ENCODE data around the gene GIT1. TPM values are rescaled to one million over a fixed set of nuclear protein-coding genes. Genes with fewer than 3 reads are reported as not detected.
A peak's percentile ranks its signal among the peaks of the same experiment; 100 is the strongest.

Gene GIT1
- polyA plus RNA-seq, 3 donors from 2014 or later, result 2.3 to 8.9 (median 5.1) TPM

- Mint-ChIP-seq H3K4me3 (peak overlapping the region in 3 of 5 donors; percentile 49 to 77 (median 74)), H3K36me3 (no peaks in the 10 kb centered on the region), H3K27ac (peak overlapping the region in 1 of 6 donors; percentile 40), H3K27me3 (ENCODE audit: low read depth in 3 of 3) (peaks cover 3 to 5% (median 4%) of the 10 kb centered on the region in 3 donors), H3K9me3 (no peaks in the 10 kb centered on the region), H3K4me1 (peaks cover 54 to 56% of the 10 kb centered on the region in 2 donors)
- peak; percentile 85 to 88 (median 87) for DNase-seq
Observed at GRCh38 chr17:29613352-29613837, 23.9 kb upstream of the GIT1 start.

DNA sequence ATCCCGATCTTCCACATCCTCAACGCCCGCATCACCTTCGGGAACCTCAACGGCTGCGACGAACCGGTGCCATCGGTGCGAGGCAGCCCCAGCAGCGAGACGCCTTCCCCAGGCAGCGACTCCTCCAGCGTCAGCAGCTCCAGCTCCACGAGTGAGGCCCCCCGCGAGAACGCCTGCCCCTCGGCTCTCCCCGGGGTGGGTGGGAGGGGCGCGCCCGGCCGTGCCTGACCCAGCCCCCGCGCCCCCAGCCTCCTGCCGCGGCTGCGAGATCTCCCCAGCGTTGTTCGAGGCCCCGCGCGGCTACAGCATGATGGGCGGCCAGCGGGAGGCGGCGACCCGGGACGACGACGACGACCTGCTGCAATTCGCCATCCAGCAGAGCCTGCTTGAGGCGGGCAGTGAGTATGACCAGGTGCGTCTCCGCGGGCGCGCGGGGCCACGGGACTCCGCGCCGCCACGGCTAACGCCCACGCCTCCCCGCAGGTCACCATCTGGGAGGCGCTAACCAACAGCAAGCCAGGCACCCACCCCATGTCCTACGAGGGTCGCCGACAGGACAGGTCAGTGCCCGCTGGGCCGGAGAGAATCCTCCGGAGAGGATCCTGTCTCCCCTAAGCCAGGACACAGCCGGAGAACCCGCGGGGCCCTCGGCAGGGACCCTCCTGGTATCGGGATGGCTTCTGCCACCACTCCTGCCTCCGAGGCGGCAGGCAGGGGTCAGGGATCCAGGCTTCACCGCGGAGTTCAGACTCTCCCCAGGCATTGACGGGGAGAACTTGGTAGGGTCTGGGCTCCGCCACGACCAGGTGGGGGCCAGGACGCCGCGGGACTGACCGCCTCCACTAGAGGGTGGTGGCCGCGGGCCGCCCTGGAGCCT is 23.2 kb upstream of the GIT1 start:
- DNase-seq, result no peak
- Mint-ChIP-seq H3K9me3 (no peaks in the 10 kb centered on the region), H3K36me3 (no peaks in the 10 kb centered on the region), H3K27me3 (ENCODE audit: low read depth in 3 of 3) (peaks cover 3 to 5% (median 5%) of the 10 kb centered on the region in 3 donors), H3K27ac (no peak overlapping the region), H3K4me1 (peaks cover 54 to 59% of the 10 kb centered on the region in 2 donors), H3K4me3 (peak overlapping the region in 2 of 5 donors; percentile 54 to 70)

DNA sequence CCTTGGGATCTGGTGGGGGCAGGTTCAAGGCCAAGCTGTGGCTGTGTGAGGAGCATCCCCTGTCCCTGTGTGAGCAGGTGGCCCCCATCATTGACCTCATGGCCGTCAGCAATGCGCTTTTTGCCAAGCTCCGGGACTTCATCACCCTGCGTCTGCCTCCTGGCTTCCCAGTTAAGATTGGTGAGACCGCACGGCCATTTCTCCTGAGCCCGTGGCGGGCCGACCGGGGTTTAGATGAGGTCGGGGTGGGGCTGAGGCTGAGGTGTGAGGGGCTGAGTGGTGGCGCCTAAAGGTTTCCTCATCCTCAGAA is 22.6 kb upstream of the GIT1 start:
- H3K9me3 Mint-ChIP-seq, result no peaks in the 10 kb centered on the region
- no peaks in the 10 kb centered on the region for H3K36me3 Mint-ChIP-seq
- H3K27me3 Mint-ChIP-seq (ENCODE audit: low read depth in 3 of 3), result peaks cover 1 to 5% (median 3%) of the 10 kb centered on the region in 3 donors
- H3K27ac Mint-ChIP-seq, result no peak overlapping the region
- peak overlapping the region in 1 of 5 donors; percentile 7 for H3K4me3 Mint-ChIP-seq
- no peak for DNase-seq
- peaks cover 48 to 53% of the 10 kb centered on the region in 2 donors for H3K4me1 Mint-ChIP-seq

DNA sequence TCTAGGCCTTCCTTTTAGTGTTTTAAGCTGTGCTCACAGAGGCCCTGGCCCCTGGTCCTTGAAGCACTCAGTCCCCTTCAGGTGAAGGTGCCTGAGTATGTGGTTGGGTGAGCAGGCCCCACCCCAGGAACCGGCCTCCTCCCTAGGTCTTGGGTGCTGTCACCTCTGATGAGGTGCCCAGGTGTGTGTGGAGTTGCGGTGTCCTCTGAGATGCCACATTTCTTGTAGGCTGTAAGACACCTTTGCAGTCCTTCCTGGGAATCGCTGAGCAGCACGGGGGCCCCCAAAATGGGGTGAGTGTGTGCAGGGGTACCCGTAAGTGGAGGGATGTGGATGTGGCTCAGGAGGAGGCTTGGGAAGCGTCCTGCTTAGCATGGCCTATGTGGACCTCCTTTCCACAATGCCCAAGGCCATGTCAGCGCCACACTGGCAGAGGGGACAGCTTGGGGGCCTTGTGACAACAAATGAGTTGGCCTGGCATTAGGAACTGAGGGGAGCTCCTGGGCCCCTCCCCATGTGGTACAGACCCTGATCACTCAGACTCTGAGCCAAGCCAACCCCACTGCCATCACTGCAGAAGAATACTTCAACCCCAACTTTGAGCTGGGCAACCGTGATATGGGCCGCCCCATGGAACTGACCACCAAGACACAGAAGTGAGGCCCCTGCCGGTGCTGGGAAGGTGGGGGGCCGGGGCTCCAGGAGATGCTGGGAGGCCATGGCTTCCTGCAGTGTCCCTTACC is 22.1 kb upstream of the GIT1 start:
- Mint-ChIP-seq H3K4me1 (peaks cover 43 to 48% of the 10 kb centered on the region in 2 donors), H3K9me3 (no peaks in the 10 kb centered on the region), H3K4me3 (peak overlapping the region in 3 of 5 donors; percentile 7 to 21 (median 18)), H3K36me3 (no peaks in the 10 kb centered on the region), H3K27me3 (ENCODE audit: low read depth in 3 of 3) (peaks cover 1 to 5% (median 3%) of the 10 kb centered on the region in 3 donors), H3K27ac (no peak overlapping the region)
- DNase-seq, result no peak

DNA sequence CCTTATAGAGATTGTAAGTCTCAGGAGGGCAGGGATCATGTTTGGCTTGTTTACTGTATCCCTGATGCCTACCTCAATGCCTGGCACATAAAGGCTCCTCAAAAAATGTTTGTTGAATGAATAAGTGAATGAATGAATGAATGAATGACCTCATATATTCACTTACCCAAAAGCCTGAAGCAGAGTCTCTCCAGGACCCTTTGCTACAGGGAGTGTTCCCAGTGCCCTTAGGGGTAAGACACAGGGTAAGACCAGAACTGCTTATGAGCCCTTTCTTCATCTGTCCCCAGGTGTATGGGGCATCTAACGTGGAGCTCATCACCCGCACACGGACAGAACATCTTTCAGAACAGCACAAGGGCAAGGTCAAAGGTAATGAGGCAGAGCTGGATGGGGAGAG is 20.9 kb upstream of the GIT1 start:
- Mint-ChIP-seq H3K36me3 (no peaks in the 10 kb centered on the region), H3K4me3 (no peak overlapping the region), H3K27me3 (ENCODE audit: low read depth in 3 of 3) (peaks cover 1 to 3% (median 1%) of the 10 kb centered on the region in 3 donors), H3K27ac (peak overlapping the region in 2 of 6 donors; percentile 36 to 67), H3K4me1 (peaks cover 33 to 37% of the 10 kb centered on the region in 2 donors), H3K9me3 (no peaks in the 10 kb centered on the region)
- DNase-seq, result no peak

DNA sequence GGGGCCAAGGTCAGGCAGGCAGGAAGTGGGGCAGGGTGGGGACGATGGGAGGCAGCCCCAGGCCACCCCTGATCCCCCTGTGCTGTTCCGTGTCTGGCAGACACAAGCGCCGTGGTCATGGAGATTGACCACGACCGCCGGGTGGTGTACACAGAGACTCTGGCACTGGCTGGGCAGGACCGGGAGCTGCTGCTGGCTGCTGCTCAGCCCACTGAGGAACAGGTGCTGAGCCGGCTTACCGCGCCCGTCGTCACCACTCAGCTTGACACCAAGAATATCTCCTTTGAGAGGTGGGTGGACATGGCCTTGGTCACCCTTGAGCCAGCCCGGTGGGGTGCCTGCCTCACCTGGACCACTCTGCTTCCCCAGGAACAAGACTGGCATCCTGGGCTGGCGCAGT is 19.5 kb upstream of the GIT1 start:
- Mint-ChIP-seq H3K27me3 (ENCODE audit: low read depth in 3 of 3) (peaks cover 1 to 3% (median 3%) of the 10 kb centered on the region in 3 donors), H3K27ac (peak overlapping the region in 1 of 6 donors; percentile 18), H3K4me3 (peak overlapping the region in 1 of 5 donors; percentile 38), H3K9me3 (no peaks in the 10 kb centered on the region), H3K4me1 (peaks cover 19 to 23% of the 10 kb centered on the region in 2 donors), H3K36me3 (no peaks in the 10 kb centered on the region)
- DNase-seq, result peak; percentile 40 to 48 (median 46)

DNA sequence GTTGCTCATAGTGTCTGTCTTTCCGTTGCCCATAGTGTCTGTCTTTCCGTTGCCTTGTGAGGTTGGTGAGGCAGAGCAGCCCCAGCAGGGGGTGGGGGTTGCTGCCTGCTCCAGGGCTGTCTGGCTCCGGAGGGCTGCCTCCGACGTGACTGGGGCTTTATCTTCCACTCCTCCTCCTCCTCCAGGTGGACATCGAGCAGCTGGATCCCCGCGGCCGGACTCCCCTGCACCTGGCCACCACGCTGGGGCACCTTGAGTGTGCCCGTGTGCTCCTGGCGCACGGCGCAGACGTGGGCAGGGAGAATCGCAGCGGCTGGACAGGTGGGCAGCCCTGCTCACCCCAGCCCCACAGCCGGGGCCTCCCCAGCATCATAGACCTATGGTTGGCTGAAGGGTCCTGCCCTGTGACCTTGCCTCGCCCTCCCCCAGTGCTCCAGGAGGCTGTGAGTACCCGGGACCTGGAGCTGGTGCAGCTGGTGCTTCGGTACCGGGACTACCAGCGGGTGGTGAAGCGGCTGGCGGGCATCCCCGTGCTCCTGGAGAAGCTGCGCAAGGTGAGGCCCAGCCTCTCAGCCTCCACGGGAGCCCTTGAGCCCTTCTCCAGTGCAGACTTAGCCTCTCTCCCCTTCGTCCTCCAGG is 18.2 kb upstream of the GIT1 start:
- Mint-ChIP-seq H3K27ac (peak overlapping the region in 1 of 6 donors; percentile 46), H3K9me3 (no peaks in the 10 kb centered on the region)

GRCh38 chr17:29603109-29603674 is 13.7 kb upstream of the GIT1 start:
- no peak for DNase-seq
- H3K4me1 Mint-ChIP-seq, result peaks cover 0 to 1% of the 10 kb centered on the region in 2 donors
- no peak overlapping the region for H3K27ac Mint-ChIP-seq
- peaks cover 0 to 2% (median 1%) of the 10 kb centered on the region in 3 donors for H3K27me3 Mint-ChIP-seq (ENCODE audit: low read depth in 3 of 3)
- no peaks in the 10 kb centered on the region for H3K9me3 Mint-ChIP-seq
- no peak overlapping the region for H3K4me3 Mint-ChIP-seq
- no peaks in the 10 kb centered on the region for H3K36me3 Mint-ChIP-seq

More for the DNA sequence above, 18.2 kb upstream of the GIT1 start:
- DNase-seq, result no peak
- Mint-ChIP-seq H3K4me1 (peaks cover 15 to 18% of the 10 kb centered on the region in 2 donors), H3K36me3 (no peaks in the 10 kb centered on the region), H3K27me3 (ENCODE audit: low read depth in 3 of 3) (peaks cover 1 to 3% (median 3%) of the 10 kb centered on the region in 3 donors), H3K4me3 (no peak overlapping the region)

- no peaks in the 10 kb centered on the region for H3K36me3 Mint-ChIP-seq
- peaks cover 2 to 9% of the 10 kb centered on the region in 2 donors for H3K4me1 Mint-ChIP-seq
- H3K9me3 Mint-ChIP-seq, result no peaks in the 10 kb centered on the region
- peaks cover 0 to 1% (median 0%) of the 10 kb centered on the region in 3 donors for H3K27me3 Mint-ChIP-seq (ENCODE audit: low read depth in 3 of 3)
- DNase-seq, result no peak
- H3K27ac Mint-ChIP-seq, result no peak overlapping the region
- H3K4me3 Mint-ChIP-seq, result no peak overlapping the region
Observed at GRCh38 chr17:29597361-29598172, 8.1 kb upstream of the GIT1 start.

GRCh38 chr17:29596811-29597210 is 7.4 kb upstream of the GIT1 start:
- Mint-ChIP-seq H3K4me3 (no peak overlapping the region), H3K27ac (no peak overlapping the region), H3K36me3 (no peaks in the 10 kb centered on the region), H3K27me3 (ENCODE audit: low read depth in 3 of 3) (peaks cover 0 to 1% (median 0%) of the 10 kb centered on the region in 3 donors), H3K9me3 (no peaks in the 10 kb centered on the region), H3K4me1 (peaks cover 9 to 16% of the 10 kb centered on the region in 2 donors)
- no peak for DNase-seq

GRCh38 chr17:29595943-29596774 is 6.7 kb upstream of the GIT1 start:
- H3K4me1 Mint-ChIP-seq, result peaks cover 16 to 23% of the 10 kb centered on the region in 2 donors
- H3K9me3 Mint-ChIP-seq, result no peaks in the 10 kb centered on the region
- H3K4me3 Mint-ChIP-seq, result no peak overlapping the region
- DNase-seq, result no peak
- H3K27ac Mint-ChIP-seq, result no peak overlapping the region
- H3K36me3 Mint-ChIP-seq, result no peaks in the 10 kb centered on the region
- H3K27me3 Mint-ChIP-seq (ENCODE audit: low read depth in 3 of 3), result peaks cover 0 to 3% (median 1%) of the 10 kb centered on the region in 3 donors

Measured in immature natural killer cell (primary cell).